T-helper 9 cell (primary cell): ENCODE results near the gene FCHO2.

Experiments used
- DNase-seq: peaks from one replicate; pipeline ENCODE4 v3.0.0-alpha.2; 2020

The FCHO2 gene

DNA sequence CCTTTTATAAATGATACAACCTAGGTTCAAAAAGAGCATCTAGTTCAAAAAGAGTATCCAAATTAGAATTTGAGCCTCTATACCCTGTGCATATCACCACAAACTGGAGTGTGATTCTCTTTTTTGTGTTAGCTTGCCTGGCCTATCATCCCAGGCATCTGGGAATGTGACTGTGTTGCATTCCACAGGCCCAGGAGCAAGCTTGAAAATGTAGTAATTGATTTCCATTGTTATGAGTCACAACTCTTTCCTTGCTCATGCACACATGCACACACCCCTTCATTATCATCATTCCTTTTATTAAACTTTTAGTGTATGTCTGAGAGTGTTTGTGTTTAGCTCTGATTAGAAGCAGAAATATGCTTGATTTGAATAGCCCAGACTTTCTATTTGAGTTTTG is 75.2 kb downstream of the FCHO2 start:
- DNase-seq = no peak

DNA sequence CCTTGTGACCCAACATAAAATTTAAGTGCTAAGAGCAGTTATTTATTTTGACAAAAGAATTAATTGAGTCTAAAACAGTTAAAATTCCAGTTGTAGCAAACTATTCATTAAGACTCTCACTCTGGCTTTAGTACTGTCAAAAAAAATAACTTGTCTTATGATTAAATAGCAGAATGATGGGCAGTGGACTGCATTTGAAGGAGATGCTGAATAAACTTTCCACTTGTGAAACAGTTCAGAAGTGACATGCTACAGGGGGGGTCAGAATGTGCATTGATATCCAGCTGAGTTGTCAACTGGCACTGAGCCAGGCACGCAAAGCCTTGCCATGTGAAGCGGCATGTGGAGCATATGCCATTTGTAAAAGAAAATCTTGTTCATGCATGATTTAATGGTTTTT is 76.0 kb downstream of the FCHO2 start:
- no peak for DNase-seq

DNA sequence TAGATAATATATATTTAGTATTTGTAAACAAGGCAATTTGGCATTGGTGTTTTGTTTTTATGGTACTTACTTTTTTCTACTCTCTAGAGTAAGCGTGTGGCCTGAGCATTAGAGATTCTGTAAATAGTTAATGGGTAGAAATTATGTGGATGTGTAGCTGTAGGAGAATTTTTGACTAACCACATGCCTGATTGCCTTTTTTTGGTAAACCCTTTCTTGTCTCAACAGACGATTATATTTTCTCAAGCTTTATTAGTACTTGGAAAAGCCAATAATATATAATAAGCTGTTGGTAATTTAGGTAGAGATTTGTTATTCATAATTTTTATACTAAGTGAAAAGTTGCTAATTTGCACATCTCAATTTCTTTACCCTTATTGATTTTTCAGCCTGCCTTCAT is 76.8 kb downstream of the FCHO2 start:
- DNase-seq = no peak

DNA sequence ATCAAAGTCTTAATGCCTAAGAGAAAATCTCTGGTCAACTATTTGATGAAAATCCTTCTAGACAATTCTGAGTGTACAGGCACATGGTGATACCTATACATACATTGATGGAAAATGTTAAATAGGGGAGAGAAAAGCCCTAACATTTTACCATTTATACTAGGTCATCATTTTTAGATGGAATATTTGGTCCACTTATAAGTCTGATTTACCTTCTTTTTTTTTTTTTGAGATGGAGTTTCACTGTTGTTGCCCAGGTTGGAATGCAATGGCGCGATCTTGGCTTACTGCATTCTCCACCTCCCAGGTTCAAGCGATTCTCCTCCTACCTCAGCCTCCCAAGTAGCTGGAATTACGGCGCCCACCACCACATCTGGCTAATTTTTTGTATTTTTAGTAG is 81.7 kb downstream of the FCHO2 start:
- DNase-seq = no peak

DNA sequence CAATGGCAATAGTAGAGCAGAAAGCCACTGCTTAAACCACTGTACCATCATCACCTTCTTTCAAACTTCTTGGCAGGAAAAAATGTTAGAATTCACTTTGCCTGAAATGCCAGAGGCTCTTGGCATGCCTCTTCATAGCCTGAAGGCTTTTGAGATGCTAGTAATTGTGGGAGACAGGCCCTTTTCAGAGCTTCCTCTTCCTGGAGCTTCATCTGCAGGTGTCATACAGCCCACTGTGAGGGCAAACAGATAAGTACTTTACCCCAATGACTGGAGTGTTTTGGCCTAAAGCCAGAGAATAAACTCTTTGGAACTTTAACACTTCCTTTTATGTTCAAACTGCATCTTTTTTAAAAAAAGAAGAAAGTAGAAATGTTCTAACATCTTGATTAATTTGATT is 83.2 kb downstream of the FCHO2 start:
- no peak for DNase-seq

DNA sequence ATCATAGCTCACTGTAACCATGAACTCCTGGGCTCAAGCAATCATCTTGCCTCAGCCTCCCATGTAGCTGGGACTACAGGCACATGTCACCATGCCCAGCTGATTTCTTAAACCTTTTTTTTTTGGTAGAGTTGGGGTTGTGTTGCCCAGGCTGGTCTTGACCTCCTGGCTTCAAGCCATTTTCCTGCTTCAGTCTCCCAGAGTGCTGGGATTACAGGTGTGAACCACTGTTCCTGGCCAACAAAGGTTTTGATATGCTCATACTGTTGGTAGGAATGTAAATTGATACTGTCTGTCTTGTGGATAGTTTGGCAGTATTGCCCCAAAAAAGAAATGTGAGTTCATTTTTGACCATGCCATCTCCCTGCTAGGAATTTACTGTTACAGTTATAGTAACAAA is 87.2 kb downstream of the FCHO2 start:
- no peak for DNase-seq

DNA sequence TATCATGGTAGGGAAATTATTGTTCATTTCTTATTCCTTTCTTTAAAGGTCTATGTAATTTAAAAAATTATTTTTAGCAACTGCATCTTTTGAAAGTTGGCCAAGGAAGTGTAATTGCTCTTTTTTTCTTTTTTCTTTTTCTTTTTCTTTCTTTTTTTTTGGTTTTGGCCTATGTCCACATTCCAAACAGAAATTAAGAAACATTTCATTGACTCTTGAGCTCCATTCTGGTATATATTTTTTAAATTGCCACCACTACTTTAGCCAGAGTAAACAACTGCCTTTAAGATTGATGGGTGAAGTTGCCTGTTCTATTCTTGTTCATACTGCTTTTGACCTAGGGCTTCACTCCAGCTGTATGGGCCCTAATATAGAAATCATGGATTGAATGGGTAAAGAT is 88.7 kb downstream of the FCHO2 start:
- DNase-seq = no peak

DNA sequence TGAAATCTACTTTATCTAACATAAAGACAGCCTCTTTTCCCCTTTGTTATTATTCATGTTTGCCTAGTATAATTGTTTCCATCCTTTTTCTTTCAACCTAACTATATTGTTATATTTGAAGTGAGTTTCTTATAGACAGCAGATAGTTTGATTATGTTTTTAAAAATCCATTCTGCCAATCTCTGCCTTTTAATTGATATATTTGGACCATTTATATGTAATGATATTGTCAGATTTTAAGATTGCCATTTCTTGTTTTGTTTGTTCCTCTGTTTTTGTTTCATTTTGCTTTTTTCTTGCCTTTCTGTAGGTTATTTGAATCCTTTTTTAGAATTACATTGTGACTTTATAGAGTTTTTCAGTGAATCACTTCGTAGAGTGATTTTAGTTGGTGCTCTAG is 89.8 kb downstream of the FCHO2 start:
- no peak for DNase-seq

DNA sequence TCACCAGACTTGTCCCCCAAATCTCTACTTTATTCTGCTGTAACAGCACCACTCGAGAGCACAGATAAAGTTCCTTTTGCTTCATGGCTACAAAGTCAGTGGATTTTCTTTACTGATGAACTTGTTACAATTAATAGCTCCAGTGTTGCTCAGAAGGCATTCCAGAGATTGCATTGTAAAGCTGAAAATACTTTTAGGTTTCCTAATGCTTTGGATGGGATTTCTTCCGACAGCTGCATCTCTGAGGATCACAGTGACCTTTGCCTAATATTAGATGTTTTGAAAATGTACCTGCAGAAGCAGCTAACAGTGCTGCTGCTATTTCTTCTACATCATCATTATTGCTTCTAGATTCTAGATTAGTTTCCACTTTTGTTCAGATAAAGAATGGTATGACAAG is 105.8 kb downstream of the FCHO2 start:
- DNase-seq = no peak

DNA sequence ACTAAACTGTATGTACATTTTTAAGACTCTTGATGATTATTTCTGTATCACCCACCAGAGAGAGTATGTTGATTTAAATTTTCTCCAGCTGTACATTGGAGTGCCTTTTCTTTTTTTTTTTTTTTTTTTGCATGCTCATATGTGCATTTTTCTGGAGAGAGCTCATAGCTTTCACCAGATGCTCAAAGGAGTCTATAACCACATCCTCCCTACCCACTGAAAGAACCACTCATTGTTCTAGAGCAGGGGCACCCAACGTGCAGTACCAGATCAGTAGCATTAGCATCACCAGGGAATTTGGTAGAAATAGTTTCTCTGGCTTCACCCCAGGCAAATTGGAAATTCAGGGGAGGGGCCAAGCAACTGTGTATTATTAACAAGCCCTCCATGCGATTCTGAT is 110.6 kb downstream of the FCHO2 start:
- DNase-seq = no peak

DNA sequence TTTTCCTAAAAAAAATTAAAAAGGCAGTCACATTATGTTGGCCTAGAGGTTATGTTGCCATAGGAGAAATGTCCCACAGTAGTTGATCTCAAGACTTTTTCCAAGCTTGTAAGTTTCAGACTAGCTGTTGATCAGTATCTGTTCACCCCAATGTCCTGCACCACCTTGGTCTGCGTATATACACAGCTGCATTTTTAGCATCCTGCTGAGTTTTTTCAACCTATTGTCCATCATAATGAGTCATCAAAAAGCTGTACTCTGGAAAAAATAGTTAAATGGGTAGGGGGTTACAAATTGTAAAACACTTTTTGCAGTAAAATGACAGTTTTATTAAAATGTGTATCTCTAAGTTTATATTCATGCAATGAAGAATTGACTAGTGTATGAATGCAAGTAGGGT is 111.4 kb downstream of the FCHO2 start:
- DNase-seq = no peak

DNA sequence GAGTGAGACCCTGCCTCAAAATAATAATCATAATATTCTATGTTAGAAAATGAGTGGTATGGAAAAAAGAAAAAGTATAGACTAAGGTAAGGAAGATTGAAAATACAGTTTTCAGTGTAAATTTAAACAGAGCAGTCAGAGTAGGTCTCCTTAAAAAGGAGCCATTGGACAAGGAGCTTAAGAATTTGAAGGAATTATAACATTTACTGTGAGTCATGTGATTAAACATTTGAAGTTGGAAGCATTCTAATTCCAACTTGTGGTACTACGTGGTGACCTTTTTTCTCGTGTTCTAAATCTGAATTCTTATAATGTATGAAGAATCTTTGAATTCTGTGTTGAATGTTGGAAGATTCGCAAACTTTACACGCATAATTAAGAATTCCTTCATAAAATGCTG is 125.3 kb downstream of the FCHO2 start:
- no peak for DNase-seq

DNA sequence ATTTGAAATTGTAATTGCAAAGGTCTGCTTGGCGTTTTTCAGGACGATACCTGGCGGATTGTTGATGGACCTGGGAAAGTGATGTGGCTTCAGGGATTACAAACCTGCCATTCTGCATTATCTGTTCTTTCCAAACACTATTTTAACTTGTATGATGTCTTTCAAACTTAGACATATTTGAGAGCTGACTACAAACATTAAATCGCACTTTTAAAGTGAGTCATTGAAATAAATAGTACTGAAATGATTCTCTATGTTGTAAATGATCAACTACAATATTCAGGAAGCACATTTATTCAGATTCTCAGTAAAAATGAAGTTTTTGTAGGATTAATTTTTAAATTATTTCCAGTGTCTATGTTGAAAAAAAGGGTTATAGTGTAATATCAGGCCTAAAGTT is 132.2 kb downstream of the FCHO2 start:
- no peak for DNase-seq

DNA sequence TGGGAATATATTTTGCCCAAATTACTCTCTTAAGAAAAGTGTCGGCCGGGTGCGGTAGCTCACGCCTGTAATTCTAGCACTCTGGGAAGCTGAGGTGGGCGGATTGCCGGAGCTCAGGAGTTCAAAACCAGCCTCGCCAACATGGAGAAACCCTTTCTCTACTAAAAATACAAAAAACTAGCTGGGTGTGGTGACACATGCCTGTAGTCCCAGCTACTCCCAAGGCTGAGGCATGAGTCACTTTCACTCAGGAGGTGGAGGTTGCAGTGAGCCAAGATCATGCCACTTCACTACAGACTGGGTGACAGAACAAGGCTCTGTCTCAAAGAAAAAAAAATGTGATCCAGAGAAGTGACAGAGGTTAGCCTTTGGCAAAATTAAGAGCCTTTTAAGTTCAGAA is 138.1 kb downstream of the FCHO2 start:
- no peak for DNase-seq

DNA sequence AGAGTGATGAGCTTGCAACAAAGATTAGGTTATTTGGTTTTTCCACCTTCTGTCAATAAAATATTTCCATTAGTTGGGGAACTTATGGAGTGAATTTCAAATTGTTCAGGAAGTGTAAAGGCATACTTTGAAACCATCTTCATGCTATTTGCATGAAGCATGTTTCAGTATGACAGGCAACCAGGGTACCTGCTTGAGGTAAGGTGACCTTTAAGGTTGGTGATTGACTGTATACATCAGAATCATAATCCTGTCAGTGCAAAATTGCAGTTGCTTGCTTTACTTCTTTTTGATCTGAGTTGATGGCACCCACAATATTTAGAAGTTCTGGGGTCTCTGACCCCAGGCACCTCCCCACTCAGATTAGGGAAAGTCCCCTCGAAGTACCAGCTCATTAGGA is 138.6 kb downstream of the FCHO2 start:
- DNase-seq = no peak

DNA sequence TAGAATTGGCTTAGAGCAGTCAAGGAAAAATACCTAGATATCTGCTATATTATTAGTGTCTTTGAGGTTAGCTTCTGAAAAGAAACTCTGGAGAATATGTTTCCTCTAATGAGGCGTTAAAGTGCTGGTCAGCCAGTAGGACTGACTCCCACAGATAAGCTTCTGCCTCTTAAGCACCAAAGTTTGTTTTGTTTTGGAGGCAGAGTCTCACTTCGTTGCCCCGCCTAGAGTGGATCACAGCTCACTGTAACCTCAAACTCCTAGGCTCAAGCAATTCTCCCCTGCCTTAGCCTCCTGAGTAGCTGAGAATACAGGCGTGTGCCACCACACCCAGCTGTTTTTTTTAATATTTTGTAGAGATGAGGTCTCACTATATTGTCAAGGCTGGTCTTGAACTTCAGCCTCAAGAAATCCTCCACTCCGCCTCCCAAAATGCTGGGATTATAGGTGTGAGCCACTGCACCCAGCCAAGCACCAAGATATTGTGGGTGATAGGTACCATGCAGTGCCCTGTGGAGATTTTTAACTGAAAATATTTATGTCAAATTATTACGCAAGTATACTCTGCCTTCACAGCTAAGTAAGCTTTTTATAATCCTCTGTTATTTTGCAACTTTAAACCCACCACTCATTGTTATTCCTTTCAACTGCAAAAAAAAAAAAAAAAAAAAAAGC is 139.9 kb downstream of the FCHO2 start:
- DNase-seq = no peak

DNA sequence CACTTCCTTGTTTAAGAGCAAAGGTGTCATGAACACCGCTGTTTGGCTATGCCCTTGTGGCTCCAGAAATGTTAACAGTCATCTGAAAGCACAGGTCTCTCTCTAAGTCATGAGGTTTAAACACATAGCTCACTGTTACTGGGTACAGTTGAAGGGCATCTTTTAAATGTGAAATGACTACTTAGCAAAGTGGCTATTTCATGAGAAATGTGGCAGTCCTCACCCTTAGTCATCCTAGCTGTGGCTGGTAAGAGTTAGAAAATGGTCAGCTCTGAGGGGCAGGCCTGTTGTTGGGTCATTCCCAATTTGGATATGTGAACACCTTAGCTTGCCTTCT is 140.4 kb downstream of the FCHO2 start:
- no peak for DNase-seq

DNA sequence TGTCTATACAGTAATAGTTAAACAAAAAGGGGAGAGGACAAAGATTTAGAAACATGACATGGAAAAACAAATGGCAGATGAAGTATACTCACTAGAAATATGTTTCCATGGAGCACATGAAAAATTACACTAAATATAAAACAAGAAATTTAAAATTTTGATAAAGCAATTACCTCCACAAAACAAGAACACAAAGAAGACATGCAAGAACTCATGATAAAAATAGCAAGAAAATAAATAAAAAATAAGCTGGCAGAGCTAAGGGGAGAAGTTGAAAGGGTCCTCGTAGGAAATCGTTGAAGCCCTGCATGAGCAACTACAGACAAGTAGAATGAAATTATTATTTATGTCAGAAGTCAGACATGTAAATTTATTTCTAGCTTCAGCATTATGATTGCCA is 141.9 kb downstream of the FCHO2 start:
- DNase-seq = no peak

DNA sequence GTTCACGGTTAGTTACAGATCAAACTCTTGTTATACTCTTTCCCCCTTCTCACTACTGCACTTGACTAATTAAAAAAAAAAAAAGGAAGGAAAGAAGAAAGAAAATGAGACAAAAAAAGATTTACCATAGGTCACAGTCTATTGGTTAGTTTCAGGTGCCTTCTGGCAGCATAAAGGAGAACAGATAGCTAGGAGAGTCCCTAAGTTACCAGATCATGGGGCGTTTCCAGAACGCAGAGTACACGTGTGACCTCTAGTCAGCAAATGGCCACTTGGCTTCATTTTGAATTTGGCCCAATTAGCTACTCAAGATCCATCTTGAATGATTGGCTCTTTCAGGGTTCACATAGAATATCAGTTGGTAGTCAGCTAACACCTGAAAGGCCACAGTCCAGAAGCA is 144.3 kb downstream of the FCHO2 start:
- DNase-seq = no peak

DNA sequence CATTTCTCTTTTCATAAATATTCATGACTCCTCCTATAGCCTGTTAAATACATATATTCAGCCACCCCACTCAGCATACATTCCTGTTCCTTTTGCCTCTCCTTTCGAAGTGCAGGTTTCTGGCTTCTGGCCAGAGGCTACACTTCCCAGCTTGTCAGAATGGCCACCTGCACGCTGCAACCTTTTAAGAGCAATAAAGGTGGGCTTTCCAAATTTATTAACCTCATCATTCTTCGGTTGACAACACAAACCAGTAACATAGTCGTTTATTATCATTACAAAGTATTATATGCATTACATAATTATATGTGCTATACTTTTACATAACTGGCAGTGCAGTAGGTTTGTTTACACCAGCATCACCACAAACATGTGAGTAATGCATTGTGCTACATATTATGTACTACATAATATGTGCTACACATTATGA is 148.0 kb downstream of the FCHO2 start:
- DNase-seq = no peak

DNA sequence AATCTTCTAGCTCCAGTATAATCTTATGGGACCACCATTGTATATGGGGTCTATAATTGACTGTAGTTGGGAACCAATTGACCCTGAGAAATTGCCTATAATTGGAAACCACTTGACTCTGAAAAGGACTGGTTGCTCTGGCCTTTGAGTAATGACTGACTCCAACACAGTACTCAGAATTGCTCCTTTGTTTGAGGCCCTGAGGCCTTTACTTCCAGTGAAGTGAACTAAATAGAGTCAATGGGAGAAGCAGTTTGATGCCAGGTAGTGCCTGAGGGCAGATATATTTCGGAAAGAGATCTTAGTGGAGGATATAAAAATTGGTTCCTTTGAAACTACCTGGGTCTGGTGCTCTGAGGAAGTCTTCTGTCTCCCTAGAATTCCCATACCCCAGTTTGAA is 148.5 kb downstream of the FCHO2 start:
- DNase-seq = no peak

DNA sequence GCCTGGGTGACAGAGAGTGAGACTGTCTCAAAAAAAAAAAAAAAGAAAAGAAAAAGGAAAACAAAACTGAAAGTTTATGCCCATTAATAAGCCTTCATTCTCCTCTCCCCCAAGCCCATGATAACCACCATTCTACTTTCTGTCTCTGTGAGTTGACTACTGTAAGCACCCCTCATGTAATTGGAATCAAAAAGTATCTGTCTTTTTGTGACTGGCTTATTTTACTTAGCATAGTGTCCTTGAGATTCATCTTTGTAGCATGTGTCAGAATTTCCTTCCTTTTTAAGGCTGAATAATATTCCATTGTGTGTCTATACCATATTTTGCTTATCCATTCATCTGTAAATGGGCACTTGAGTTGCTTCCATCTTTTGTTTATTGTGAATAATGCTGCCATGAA is 150.5 kb downstream of the FCHO2 start:
- DNase-seq = no peak

DNA sequence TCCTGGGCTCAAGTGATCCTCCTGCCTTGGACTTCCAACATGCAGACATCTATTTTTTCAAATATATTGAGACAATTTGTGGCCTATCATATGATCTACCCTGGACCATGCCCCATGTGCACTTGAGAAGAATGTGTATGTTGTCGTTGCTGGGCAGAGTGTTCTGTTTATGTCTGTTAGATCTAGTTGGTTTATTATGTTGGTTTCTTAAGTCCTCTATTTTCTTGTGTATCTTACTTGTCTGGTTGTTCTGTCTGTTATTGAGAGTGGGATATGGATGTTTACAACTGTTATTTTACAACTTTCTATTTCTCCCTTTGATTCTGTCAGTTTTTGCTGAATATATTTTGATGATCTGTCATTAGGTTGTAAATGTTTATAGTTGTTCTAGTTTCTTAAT is 154.3 kb downstream of the FCHO2 start:
- no peak for DNase-seq

DNA sequence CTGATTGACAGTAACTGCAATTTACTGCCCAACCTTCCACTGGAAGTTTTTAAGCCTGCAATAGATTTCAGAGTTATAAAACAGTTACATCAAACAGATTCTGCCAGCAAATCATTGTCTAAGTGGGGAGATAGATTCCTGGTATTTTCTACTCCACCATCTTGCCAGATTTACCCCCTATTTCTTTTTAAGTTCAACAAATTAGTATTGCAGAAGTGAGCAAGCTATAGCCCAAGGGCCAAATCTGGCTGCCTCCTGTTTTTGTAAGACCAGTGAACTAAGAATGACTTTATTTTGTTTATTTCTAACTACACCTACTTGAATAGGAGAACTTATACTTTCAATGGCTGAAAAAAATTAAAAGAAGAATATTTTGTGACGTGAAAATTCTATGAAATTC is 155.7 kb downstream of the FCHO2 start:
- no peak for DNase-seq

DNA sequence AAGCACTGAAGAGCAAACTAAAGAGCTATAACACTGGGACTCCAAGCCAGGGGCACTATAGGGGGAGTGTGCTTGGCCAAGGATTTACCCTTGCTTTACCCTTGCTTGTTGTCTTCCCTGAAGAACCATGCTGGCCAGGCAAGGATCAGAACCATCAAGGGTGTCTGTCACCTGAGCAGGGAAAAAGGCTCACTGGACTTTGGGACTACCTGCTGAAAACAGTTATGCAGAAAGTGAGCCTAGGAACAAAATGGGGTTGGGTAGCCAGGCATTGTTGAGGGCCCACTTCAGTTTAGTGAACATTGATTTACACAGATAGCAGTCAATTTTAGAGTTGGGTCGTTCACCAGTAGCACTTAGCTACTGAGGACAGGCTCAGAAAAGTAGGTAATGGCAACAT is 156.5 kb downstream of the FCHO2 start:
- no peak for DNase-seq
